ENCODE results near the gene TRIM59.

TRIM59 gene

DNA sequence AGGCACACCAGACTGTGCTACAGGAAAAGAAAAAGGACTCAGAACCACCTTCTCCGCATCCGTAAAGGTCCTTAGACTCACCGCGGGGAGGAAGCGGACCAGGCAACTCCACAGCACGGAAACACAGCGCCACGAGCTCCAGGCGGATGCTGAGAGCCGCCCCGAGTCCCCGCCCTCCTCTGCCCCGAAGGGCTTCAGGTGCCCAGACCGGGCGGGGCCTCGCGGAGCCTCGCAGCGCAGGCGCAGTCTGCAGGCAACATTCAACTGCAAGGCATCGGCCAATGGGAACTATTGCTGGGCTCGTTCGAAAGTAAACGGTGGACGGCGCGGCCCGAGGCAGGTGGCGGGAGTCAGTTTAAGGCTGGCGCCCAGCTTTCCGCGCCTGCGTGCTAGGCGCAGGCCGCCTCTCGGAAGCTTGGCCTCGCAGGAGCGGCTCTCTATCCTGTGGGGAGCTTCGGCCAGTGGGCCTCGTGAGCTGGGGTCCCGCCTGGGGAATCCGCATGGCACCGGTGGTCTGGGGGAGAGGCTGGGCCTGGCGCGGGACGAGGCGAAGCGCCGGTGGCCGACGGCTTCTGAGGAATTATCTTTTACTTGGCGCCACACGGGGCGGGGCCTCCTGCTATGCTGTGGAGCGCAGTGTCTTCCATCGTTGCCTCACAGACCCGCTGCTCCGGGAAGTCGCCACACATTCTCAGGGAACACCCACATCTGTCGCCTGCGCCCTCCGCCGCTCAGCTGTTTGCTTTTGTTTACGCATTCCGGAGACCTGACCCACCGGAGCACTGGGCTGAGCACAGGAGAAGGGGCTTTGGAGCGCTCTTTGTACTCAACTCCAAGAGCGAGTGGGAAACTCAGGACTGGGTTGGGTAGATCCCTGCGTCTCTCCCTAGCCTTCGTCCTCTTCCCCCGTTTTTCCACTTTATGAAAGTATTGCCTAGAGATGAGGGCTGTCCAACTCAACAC is at the start of gene TRIM59:
Gene TRIM59 (minus strand): TSS at position 151 of the 963 bp plus-strand sequence. CDS start 10,603 bp downstream, outside the sequence.
- DNase-seq (ENCODE audit: low read depth in 2 of 2): peak; percentile 94

DNA sequence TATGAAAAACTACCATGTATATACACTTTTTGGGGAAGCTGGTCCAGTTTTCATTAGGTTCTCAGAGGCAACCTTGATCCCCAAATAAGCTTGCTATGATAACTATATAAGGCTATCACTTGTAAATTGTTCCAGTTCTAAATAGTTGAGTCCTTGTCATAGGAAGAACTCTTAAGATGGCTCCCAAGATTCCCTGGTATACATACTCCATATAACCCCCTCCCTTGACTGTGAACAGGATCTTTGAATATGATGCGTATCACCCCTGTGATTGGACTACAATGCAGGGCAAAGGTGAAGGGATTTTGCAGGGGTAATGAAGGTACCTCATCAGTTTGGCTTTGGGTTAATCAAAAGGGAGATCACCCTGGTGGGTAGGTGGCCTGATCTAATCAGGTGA is 48.6 kb upstream of the TRIM59 start:
- no peak for DNase-seq (ENCODE audit: low read depth in 2 of 2)

DNA sequence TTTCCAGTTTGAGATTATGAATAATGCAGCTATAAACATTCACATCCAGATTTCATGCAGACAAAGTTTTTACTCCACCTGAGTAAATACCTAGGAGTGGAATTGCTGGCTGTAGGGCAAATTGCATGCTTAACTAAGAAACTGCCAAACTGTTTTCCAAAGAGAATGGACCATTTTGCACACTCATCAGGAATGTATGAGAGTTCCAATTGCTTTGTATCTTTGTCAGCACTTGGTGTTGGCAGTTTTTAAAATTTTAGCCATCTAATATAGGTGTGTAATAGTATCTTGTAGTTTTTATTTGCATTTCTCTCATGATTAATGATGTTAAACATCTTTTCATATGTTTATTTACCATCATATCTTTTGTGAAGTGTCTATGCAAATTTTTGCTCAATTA is 40.6 kb upstream of the TRIM59 start:
- no peak for DNase-seq (ENCODE audit: low read depth in 2 of 2)

- DNase-seq (ENCODE audit: low read depth in 2 of 2): no peak
Observed at GRCh38 chr3:160486459-160486869, 36.9 kb upstream of the TRIM59 start.

DNA sequence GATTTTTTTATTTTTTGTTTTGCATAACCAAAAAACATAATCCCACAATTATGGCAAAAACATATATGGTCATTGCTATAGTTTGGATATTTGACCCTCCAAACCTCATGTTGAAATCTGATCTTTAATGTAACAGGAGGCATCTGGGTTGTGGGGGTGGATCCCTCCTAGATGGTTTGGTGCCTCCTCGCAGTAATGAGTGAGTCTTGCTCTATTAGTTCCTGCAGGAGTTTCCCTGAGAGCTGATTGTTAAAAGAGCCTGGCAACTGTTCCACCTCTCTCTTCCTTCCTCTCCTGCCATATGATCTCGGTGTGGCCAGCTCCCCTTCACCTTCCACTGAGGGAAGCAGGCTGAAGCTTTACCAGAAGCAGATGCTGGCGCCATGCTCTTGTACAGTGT is 33.2 kb upstream of the TRIM59 start:
- no peak for DNase-seq (ENCODE audit: low read depth in 2 of 2)

- no peak for DNase-seq (ENCODE audit: low read depth in 2 of 2)
Observed at GRCh38 chr3:160481856-160482255, 32.3 kb upstream of the TRIM59 start.

GRCh38 chr3:160480931-160481330 is 31.3 kb upstream of the TRIM59 start:
- DNase-seq (ENCODE audit: low read depth in 2 of 2): no peak

DNA sequence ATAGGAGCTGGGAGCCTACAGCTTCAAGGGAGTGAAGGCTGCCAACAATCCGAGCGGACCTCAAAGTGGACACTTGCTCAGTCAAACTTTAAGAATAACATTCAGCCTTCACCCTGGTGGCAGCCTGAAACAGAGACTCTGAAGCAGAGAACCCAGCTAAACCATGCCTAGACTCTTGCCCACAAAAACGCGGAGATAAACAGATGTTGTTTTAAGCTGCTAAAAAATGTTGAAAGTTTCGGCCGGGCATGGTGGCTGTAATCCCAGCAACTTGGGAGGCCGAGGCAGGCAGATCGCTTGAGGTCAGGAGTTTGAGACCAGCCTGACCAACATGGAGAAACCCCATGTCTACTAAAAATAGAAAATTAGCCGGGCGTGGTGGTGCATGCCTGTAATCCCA is 29.8 kb upstream of the TRIM59 start:
- no peak for DNase-seq (ENCODE audit: low read depth in 2 of 2)

- DNase-seq (ENCODE audit: low read depth in 2 of 2): no peak
Observed at GRCh38 chr3:160478338-160478737, 28.8 kb upstream of the TRIM59 start.

DNA sequence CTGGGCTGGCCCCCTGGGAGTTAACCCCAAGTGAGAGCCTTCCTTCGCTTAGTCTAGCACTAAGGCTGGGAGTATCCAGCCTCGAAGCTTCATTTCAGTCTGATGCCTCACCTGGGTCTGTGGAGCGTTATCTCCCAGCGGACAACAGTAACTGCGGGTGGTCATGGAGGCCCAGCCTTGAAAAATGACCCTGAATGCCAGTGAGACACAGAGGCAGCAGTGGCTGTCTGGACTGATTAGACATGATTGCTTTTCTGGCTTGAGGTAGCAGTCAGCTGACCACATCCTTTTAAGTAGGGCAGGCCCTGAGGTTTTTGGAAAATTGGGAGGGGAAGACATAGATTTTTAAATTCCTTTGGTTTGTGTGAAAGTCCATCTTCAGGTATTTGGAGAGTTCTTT is 28.2 kb upstream of the TRIM59 start:
- no peak for DNase-seq (ENCODE audit: low read depth in 2 of 2)

- DNase-seq (ENCODE audit: low read depth in 2 of 2): no peak
Observed at GRCh38 chr3:160475884-160476283, 26.3 kb upstream of the TRIM59 start.

GRCh38 chr3:160475153-160475552 is 25.6 kb upstream of the TRIM59 start:
- no peak for DNase-seq (ENCODE audit: low read depth in 2 of 2)

- DNase-seq (ENCODE audit: low read depth in 2 of 2): no peak
Observed at GRCh38 chr3:160474416-160474838, 24.8 kb upstream of the TRIM59 start.

DNA sequence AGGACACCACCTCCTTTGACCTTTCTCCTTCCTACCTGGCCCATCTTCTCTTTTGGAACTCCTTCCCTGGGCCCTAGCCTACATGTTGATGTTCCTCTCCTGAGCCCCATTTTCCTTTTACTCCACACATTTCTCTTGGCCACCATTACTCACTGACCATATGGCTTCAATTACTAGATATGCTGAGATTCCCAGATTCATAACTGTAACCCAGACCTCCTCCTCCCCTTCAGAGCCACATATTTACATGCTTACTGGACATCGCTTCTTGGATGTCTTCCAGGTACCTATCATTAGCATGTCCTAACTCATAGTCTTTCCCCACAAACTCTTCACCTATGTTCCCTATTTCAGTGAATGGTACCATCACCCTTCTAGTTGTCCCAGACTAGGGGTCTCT is 24.4 kb upstream of the TRIM59 start:
- DNase-seq (ENCODE audit: low read depth in 2 of 2): no peak

DNA sequence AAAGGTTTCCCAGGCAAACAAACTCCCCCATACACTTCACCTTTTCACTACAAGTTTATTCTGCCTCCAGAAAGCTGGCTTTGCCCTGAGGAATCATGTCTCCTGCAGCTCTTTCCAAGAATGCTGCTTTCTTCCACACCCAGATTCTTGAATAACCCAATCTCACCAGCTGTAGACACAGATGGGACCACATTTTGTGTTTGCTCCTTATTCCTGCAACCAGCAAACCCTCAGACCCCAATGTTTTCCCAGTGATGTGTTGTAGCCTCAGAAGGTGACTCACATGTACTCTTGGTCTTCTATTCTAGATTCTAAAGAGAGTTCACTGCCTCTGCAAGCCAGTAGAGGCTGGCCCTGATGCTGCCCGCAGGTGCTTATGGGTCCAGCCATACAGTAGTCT is 23.6 kb upstream of the TRIM59 start:
- DNase-seq (ENCODE audit: low read depth in 2 of 2): no peak

DNA sequence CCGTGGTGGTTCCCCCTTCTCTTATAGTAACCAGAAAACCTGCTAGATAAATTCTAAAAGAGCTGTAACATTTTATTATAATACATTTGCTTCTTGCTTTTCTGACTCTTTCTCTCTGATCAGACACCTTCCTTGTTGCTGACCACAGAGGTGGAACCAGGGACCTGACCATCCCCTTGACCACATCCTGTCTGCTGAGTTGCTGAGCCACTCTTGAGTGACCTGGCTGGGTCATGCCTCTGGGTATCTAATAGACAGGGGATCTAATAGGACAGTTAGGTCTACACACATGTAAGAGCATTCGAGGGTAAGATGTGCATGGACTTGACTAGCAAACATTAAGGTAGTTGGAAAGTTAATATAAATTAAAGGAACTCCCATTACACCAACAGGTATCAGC is 22.8 kb upstream of the TRIM59 start:
- DNase-seq (ENCODE audit: low read depth in 2 of 2): no peak

DNA sequence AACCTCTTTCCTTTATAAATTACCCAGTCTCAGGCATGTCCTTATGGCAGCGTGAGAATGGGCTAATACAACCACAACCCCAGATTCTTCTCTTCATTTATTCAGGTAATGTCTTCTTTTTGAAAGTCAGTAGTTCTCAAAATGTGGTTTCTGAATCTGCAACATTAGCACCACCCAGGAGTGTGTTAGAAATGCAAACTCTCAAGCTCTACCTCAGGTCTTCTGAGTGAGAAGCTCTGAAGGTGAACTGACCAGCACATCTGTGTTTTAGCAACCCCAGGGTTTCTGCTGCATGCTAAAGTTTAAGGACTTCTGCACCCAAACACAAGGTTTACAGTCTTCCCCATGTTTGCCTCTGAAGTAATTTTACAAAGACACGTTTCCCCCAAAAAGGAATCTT is 22.3 kb upstream of the TRIM59 start:
- no peak for DNase-seq (ENCODE audit: low read depth in 2 of 2)

GRCh38 chr3:160470181-160470580 is 20.6 kb upstream of the TRIM59 start:
- DNase-seq (ENCODE audit: low read depth in 2 of 2): no peak

- DNase-seq (ENCODE audit: low read depth in 2 of 2): no peak
Observed at GRCh38 chr3:160464971-160465370, 15.4 kb upstream of the TRIM59 start.

- DNase-seq (ENCODE audit: low read depth in 2 of 2): no peak
Observed at GRCh38 chr3:160464321-160464720, 14.7 kb upstream of the TRIM59 start.

DNA sequence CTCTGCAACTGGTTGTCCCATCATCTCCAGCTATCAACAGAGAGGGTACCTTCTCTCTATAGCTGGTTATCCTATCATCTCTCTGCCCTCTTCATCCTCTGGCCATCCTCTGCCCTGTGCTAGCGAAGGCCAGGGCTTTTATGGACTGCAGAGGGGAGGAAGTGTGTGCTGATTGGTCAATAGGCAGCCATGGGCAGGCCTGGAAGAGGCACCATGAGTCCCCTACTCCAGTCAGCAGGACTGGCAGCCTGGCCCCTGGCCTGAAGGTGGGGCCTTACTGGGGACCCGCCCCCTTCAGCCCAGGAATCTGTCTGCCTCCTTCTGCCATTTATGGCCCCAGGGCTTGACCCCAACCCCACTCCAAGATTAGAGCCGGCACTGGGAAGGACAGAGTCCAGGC is 10.4 kb upstream of the TRIM59 start:
- no peak for DNase-seq (ENCODE audit: low read depth in 2 of 2)

DNA sequence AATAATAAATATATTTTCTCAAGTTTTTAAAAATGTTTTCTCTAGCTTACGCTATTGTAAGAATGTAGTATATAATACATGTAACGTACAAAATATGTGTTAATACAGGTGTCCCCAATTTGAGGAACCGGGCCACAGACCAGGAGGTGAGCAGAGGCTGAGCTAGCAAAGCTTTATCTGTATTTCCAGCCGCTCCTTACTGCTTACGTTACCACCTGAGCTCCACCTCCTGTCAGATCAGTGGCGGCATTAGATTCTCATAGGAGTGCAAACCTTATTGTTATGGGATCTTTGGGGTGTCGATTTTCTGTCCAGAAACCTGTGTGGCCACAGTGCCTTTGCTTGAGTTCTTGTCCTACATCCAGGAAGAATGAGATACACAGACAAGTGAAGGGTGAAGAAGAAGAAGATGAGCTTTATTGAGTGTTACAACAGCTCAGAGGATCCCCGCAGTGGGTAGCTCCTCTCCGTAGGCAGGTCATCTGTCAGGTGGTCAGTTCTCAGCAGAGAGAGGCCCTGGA is 9.9 kb upstream of the TRIM59 start:
- DNase-seq (ENCODE audit: low read depth in 2 of 2): no peak

- no peak for DNase-seq (ENCODE audit: low read depth in 2 of 2)
Observed at GRCh38 chr3:160458151-160458550, 8.6 kb upstream of the TRIM59 start.
